GM21447 (cell line): ENCODE results near the gene PPP1R12B.
A peak's percentile ranks its signal among the peaks of the same experiment; 100 is the strongest.
"Not testable (repeated sequence)": the region's sequence is repeated elsewhere in the genome, so short reads cannot be mapped to it uniquely, and the experiment has no call there.

ENCODE experiments used
- ATAC-seq: cut with Tn5 transposase; IDR thresholded peaks from one replicate; pipeline ENCODE4 v1.9.1; 2021; ENCODE audit not compliant: unreplicated experiment

Gene PPP1R12B

GRCh38 chr1:202553078-202553477 is 204.6 kb downstream of the PPP1R12B start:
- not testable (repeated sequence) for ATAC-seq

- ATAC-seq: no peak
These were observed 205.1 kb downstream of the PPP1R12B start for GRCh38 chr1:202553560-202554038.

- ATAC-seq: not testable (repeated sequence)
These were observed 206.1 kb downstream of the PPP1R12B start for GRCh38 chr1:202554619-202555018.

GRCh38 chr1:202556037-202556436 is 207.5 kb downstream of the PPP1R12B start:
- not testable (repeated sequence) for ATAC-seq

- not testable (repeated sequence) for ATAC-seq
These were observed 209.2 kb downstream of the PPP1R12B start for GRCh38 chr1:202557662-202558061.

GRCh38 chr1:202561240-202561639 is 212.7 kb downstream of the PPP1R12B start:
- no peak for ATAC-seq

GRCh38 chr1:202561726-202562443 is 213.4 kb downstream of the PPP1R12B start:
- no peak for ATAC-seq

- no peak for ATAC-seq
These were observed 214.1 kb downstream of the PPP1R12B start for GRCh38 chr1:202562444-202563060.

GRCh38 chr1:202563818-202564217 is 215.3 kb downstream of the PPP1R12B start:
- no peak for ATAC-seq

GRCh38 chr1:202564958-202565495 is 216.5 kb downstream of the PPP1R12B start:
- no peak for ATAC-seq

GRCh38 chr1:202565890-202566602 is 217.5 kb downstream of the PPP1R12B start:
- peak; percentile 91 for ATAC-seq

GRCh38 chr1:202567738-202568137 is 219.2 kb downstream of the PPP1R12B start:
- no peak for ATAC-seq

- no peak for ATAC-seq
These were observed 219.9 kb downstream of the PPP1R12B start for GRCh38 chr1:202568410-202568809.

GRCh38 chr1:202568826-202569225 is 220.3 kb downstream of the PPP1R12B start:
- ATAC-seq: no peak

- no peak for ATAC-seq
These were observed 221.2 kb downstream of the PPP1R12B start for GRCh38 chr1:202569393-202570322.

- ATAC-seq: no peak
These were observed 223.3 kb downstream of the PPP1R12B start for GRCh38 chr1:202571719-202572339.

GRCh38 chr1:202572867-202573266 is 224.4 kb downstream of the PPP1R12B start:
- ATAC-seq: no peak

- ATAC-seq: no peak
These were observed 227.6 kb downstream of the PPP1R12B start for GRCh38 chr1:202575918-202576653.

GRCh38 chr1:202576816-202577215 is 228.3 kb downstream of the PPP1R12B start:
- ATAC-seq: no peak
